ENCODE data around the gene FAM89B.
A peak's percentile ranks its signal among the peaks of the same experiment; 100 is the strongest.

FAM89B gene

DNA sequence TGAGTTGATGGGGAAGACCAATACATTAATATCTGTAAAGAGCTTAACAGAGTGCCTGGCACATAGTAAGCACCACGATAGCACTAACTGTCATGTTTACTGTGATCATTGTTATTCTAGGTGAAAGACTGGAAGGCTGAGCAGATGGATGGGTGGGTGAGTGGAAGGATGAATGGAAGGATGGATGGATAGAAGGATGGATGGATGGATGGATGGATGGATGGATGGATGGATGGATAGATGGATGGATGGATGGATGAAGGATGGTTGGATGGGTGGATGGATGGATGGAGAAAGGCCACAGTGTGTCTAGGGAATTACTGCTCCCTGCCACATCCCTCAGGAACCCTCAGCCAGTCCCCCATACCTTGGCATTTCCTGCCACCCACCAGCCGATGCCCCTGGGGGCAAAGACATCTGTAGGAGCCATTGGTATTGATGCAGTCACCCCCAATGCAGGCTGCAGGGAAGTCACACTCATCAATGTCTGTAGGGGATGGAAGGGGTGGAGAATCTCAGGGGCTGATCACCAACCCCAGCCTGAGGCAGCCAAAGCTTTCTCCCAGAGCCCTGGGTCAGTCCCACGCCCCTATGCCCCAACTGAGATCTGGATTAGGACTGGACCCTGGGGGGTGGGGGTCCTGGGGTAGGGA lies 29.5 kb upstream of the FAM89B start:
- Histone ChIP-seq H3K4me1 (ENCODE audit: control insufficient read depth, insufficient read depth, low read length) (no peaks in the 10 kb centered on the region), H3K9me3 (ENCODE audit: control insufficient read depth, insufficient read depth, low read length) (no peaks in the 10 kb centered on the region), H3K4me3 (ENCODE audit: low read depth, low read length) (no peak overlapping the region), H3K9ac (ENCODE audit: low read depth, low read length) (no peak overlapping the region), H3K27me3 (ENCODE audit: control insufficient read depth, insufficient read depth, low read length) (peaks cover 57% of the 10 kb centered on the region), H3K36me3 (ENCODE audit: control insufficient read depth, insufficient read depth, low read length) (peaks cover 2% of the 10 kb centered on the region)

DNA sequence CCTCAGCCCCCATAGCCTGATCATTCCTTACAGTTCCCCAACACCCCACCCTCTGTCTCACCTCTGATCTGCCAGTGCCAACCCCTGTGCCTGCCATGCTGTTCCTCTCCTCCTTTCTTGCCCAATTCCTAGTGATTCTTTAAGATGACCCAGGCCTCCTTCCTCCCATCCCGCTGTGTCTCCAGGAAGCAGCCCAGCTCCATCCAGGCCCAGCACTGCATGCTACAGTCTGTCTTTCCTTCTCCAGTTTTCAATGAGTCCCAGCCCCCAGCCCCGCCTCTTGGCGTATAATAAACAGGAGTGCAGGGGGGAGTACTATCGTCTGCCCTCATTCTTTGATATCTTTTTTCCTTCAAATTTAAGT lies 26.5 kb upstream of the FAM89B start:
- peaks cover 70% of the 10 kb centered on the region for H3K27me3 ChIP-seq (ENCODE audit: control insufficient read depth, insufficient read depth, low read length)
- H3K36me3 ChIP-seq (ENCODE audit: control insufficient read depth, insufficient read depth, low read length), result no peaks in the 10 kb centered on the region
- no peaks in the 10 kb centered on the region for H3K4me1 ChIP-seq (ENCODE audit: control insufficient read depth, insufficient read depth, low read length)
- H3K9me3 ChIP-seq (ENCODE audit: control insufficient read depth, insufficient read depth, low read length), result no peaks in the 10 kb centered on the region
- H3K4me3 ChIP-seq (ENCODE audit: low read depth, low read length), result peak overlapping the region; percentile 64
- H3K9ac ChIP-seq (ENCODE audit: low read depth, low read length), result no peak overlapping the region

DNA sequence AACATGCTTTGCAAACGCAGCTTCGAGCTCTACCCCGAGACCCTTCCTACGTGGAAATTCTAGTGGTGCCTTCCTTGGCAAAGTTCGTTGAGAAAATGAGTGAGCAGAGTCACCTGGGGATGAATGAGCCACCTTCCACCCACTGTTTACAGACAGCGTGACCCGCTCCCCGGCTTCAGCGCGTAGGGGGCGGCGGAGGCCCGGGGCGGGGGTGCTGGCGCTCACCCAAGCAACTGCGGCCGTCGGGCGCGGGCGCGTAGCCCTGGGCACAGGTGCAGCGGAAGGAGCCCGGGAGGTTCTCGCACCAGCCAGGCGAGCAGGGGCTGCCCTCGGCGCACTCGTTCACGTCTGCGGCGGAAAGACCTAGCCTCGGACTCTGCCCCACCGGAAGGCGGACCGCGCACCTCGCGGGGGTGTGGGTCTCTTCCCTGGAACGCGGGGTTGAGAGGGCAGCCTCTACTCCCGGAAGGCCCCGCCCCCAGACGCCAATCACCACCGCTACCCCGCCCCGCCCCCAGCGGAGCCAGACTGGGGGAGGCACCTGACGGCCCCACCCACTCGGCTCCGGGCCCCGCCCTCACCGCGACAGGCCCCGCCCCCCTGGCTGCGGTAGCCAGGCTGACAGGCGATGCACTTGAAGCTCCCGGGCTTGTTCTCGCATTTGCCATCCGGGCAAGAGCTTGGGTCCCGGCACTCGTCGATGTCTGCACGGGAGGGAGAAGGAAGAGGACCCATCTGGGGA lies 25.9 kb upstream of the FAM89B start:
- Histone ChIP-seq H3K4me3 (ENCODE audit: low read depth, low read length) (peak overlapping the region; percentile 64), H3K4me1 (ENCODE audit: control insufficient read depth, insufficient read depth, low read length) (peaks cover under 1% of the 10 kb centered on the region), H3K9me3 (ENCODE audit: control insufficient read depth, insufficient read depth, low read length) (no peaks in the 10 kb centered on the region), H3K27me3 (ENCODE audit: control insufficient read depth, insufficient read depth, low read length) (peaks cover 69% of the 10 kb centered on the region), H3K9ac (ENCODE audit: low read depth, low read length) (no peak overlapping the region), H3K36me3 (ENCODE audit: control insufficient read depth, insufficient read depth, low read length) (no peaks in the 10 kb centered on the region)

DNA sequence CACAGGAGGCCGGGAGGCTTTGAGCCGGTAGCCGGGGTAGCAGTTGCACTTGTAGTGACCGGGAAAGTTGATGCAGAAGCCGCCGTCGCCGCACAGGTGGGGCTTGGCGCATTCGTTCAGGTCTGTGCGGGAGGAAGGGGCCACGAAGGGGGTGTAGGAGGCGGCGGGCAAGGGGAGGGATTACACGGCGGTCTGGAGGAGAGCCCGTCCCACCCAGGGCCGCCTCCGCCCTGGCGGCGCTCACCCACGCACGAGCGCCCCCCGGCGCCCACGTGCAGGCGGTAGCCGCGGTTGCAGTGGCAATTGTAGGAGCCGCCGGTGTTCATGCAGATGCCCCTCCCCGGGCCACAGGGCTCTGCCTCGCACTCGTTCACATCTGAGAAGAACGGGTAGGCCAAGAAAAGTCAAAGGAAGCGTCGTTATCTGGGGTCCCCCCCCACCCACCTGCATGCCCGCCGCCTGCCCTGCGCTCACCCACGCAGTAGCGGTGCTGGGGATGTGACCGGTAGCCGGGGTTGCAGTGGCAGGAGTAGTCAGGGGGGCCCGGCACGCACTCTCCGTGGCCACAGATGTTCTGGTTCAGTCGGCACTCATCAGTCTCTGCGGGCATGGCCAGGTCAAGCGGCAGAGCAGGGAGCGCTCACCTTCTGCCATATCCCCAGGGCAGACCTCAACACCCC lies 24.8 kb upstream of the FAM89B start:
- peaks cover 4% of the 10 kb centered on the region for H3K4me1 ChIP-seq (ENCODE audit: control insufficient read depth, insufficient read depth, low read length)
- H3K9me3 ChIP-seq (ENCODE audit: control insufficient read depth, insufficient read depth, low read length), result no peaks in the 10 kb centered on the region
- peaks cover 70% of the 10 kb centered on the region for H3K27me3 ChIP-seq (ENCODE audit: control insufficient read depth, insufficient read depth, low read length)
- no peaks in the 10 kb centered on the region for H3K36me3 ChIP-seq (ENCODE audit: control insufficient read depth, insufficient read depth, low read length)
- H3K9ac ChIP-seq (ENCODE audit: low read depth, low read length), result no peak overlapping the region
- peak overlapping the region; percentile 43 for H3K4me3 ChIP-seq (ENCODE audit: low read depth, low read length)

DNA sequence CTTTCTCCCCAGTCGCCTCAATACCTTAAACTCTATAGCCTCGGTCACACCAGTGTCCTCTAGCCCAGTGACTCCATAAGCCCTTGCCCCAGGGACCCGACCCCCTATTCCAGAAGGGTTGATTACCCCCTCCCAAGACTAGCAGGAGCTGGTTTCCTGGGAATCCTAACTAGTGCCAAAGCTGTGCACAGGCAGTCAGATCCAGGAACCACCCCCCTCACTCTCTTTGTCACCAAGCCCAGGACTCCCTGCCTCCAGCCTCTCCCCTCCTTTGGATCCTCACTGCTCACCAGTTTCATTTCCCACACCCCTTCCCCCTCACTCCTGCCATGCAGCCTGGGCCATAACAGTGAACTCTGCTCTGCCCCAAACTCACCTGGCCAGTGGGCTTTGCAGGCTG lies 23.9 kb upstream of the FAM89B start:
- H3K9me3 ChIP-seq (ENCODE audit: control insufficient read depth, insufficient read depth, low read length), result no peaks in the 10 kb centered on the region
- H3K27me3 ChIP-seq (ENCODE audit: control insufficient read depth, insufficient read depth, low read length), result peaks cover 65% of the 10 kb centered on the region
- no peaks in the 10 kb centered on the region for H3K36me3 ChIP-seq (ENCODE audit: control insufficient read depth, insufficient read depth, low read length)
- H3K9ac ChIP-seq (ENCODE audit: low read depth, low read length), result no peak overlapping the region
- H3K4me3 ChIP-seq (ENCODE audit: low read depth, low read length), result no peak overlapping the region
- H3K4me1 ChIP-seq (ENCODE audit: control insufficient read depth, insufficient read depth, low read length), result peaks cover 6% of the 10 kb centered on the region

DNA sequence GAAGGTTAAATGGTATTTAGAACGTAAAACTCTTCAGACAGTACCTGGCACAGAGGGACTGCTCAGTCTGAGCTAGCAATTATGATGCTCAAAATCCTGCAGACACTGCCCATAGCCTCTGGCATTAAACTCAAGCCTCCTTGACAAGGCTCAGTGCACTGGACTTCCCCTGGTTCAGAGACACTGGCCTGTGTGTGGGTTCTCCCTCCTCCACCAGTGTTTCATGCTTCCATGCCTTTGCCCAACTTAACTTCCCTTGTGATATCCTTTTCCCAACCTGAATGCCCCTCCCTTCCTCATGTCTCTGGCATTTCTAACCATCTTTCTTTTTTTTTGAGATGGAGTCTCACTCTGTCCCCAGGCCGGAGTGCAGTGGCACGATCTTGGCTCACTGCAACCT lies 23.2 kb upstream of the FAM89B start:
- Histone ChIP-seq H3K27me3 (ENCODE audit: control insufficient read depth, insufficient read depth, low read length) (peaks cover 61% of the 10 kb centered on the region), H3K9me3 (ENCODE audit: control insufficient read depth, insufficient read depth, low read length) (no peaks in the 10 kb centered on the region), H3K9ac (ENCODE audit: low read depth, low read length) (no peak overlapping the region), H3K4me3 (ENCODE audit: low read depth, low read length) (no peak overlapping the region), H3K4me1 (ENCODE audit: control insufficient read depth, insufficient read depth, low read length) (peaks cover 6% of the 10 kb centered on the region), H3K36me3 (ENCODE audit: control insufficient read depth, insufficient read depth, low read length) (no peaks in the 10 kb centered on the region)

DNA sequence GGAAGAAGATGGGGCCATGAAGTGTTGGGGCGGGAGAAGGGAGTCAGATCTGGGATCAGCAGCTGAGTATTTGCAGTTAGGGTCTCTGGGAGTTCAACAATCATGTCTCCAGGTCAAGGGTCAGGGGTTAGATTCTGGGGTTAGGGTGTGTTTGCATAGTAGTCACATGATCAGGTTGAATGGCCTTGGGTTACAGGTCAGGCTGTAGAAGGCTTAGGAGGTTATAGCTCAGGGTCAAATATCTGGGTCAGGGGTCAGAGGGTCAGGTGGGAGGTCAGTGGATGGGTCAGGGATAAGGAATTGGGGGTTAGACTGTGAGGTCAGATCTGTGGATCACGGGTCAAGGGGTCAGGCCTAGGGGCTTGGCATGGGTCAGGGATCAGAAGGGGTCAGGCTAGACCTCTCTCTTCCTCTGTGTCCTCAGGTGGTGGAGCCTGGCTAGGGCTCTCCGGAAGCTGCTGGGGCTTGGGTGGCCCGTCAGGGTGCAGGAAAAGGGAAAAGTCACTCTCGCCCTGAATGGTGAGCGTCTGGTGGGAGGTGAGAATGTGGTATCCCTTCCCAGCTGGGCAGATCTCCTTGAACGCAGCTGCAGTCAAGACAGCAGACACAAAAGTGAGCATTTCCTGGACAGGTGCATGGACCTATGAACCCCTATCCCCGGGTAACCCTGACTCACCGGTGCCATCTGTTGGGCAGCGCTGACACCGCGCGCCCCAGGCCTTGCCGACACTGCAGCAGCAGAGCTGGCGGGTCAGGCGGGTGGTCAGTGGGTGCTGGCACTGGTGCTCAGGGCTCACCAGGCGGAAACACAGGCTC lies 20.6 kb upstream of the FAM89B start:
- Histone ChIP-seq H3K4me1 (ENCODE audit: control insufficient read depth, insufficient read depth, low read length) (peaks cover 6% of the 10 kb centered on the region), H3K9me3 (ENCODE audit: control insufficient read depth, insufficient read depth, low read length) (no peaks in the 10 kb centered on the region), H3K36me3 (ENCODE audit: control insufficient read depth, insufficient read depth, low read length) (no peaks in the 10 kb centered on the region), H3K9ac (ENCODE audit: low read depth, low read length) (no peak overlapping the region), H3K27me3 (ENCODE audit: control insufficient read depth, insufficient read depth, low read length) (peaks cover 62% of the 10 kb centered on the region), H3K4me3 (ENCODE audit: low read depth, low read length) (peak overlapping the region; percentile 20)

DNA sequence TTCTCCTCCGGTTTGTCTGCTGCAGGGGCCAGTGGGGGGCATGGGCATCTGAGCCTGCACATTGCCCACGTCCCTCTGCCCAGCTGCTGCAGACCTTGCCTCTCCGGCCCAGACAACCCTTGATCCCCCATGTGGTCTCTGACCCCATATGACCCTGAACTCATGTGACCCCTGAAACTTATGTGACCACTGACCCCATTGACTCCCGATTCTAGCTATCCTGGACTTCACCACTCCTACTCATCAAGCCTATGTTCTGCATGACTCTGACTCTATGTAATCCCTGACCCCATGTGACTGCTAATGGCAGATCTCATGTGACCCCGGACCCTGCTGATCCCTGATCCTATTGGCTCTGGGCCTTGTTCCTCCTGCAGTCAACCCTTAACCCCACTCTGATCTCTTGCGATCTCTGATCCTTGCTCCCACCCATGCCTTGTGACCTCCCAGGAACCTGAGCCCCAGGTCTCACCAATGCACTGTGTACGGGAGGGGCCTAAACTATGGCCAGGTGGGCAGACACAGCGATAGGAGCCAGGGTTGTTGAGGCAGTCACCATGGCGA lies 19.9 kb upstream of the FAM89B start:
- no peak overlapping the region for H3K4me3 ChIP-seq (ENCODE audit: low read depth, low read length)
- H3K4me1 ChIP-seq (ENCODE audit: control insufficient read depth, insufficient read depth, low read length), result peaks cover 6% of the 10 kb centered on the region
- H3K27me3 ChIP-seq (ENCODE audit: control insufficient read depth, insufficient read depth, low read length), result peaks cover 65% of the 10 kb centered on the region
- H3K9ac ChIP-seq (ENCODE audit: low read depth, low read length), result no peak overlapping the region
- no peaks in the 10 kb centered on the region for H3K36me3 ChIP-seq (ENCODE audit: control insufficient read depth, insufficient read depth, low read length)
- no peaks in the 10 kb centered on the region for H3K9me3 ChIP-seq (ENCODE audit: control insufficient read depth, insufficient read depth, low read length)

DNA sequence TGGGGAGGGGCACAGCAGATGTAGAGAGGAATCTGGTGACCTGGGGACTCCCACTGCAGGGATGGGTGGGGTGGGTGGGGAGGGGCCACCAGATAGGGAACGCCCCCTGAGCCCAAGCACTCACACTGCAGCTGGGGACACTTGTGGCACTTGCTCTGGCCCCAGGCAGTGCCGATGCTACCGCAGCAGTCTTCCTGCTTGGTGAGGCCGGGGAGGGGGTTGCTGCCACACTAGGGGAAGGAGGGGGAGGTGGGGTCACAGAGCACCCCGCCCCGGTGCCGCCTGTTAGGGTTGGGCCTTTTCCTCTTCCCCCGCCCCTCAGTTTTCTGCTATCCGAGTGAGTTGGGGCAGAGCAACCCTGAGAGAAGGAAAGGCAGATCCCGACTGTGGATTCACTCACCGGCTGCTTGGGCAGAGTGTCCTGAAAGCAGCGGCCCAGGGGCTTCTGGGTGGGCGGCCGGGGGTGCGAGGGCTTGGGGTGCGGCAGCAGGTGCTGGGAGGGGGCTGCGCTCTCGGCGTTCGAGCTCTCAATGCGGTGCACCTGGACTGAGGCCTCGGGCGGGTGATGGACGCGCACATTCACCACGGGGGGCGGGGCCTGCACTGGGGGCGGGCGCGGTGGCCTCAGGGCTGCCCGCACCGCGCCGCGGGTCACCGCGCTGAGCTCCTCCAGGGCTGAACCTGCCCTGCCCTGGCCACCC lies 18.9 kb upstream of the FAM89B start:
- no peaks in the 10 kb centered on the region for H3K9me3 ChIP-seq (ENCODE audit: control insufficient read depth, insufficient read depth, low read length)
- no peaks in the 10 kb centered on the region for H3K36me3 ChIP-seq (ENCODE audit: control insufficient read depth, insufficient read depth, low read length)
- peaks cover 56% of the 10 kb centered on the region for H3K27me3 ChIP-seq (ENCODE audit: control insufficient read depth, insufficient read depth, low read length)
- no peak overlapping the region for H3K9ac ChIP-seq (ENCODE audit: low read depth, low read length)
- H3K4me1 ChIP-seq (ENCODE audit: control insufficient read depth, insufficient read depth, low read length), result peaks cover 6% of the 10 kb centered on the region
- H3K4me3 ChIP-seq (ENCODE audit: low read depth, low read length), result peak overlapping the region; percentile 52

DNA sequence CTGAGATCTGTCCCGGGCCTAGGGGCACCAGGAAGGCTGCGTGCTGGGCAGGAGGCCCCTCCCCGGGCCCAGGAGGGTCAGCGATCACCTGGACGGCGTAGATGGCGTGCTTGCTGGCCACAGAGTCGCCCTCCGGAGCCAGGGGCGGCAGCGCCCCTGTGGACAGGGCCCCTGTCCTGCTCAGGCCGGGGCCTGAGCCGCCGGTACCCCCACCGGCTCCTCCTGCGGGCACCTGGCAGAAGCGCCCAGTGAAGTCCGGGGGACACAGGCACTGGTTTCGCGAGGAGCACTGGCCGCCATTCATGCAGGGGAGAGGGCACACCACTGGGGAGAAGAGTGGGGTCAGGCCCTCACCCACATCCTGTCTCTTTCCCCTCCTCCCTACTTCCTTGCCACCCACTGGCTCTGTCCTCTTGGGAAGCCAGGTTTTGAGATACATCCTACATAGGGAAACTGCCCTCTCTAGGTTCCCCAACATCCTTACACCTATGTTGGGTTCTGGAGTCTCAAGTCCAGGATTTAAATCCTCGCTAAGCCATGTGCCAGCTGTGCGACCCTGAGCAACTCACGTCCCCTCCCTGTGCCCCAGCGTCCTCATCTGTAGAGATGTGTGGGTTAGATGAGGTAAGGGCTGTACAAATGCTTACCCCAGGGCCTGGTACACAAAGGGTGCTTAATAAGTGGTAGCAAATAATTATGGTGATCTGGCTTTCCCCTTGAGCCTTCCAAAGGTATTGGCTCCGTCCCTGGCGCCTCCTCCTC lies 18.1 kb upstream of the FAM89B start:
- Histone ChIP-seq H3K4me1 (ENCODE audit: control insufficient read depth, insufficient read depth, low read length) (peaks cover 6% of the 10 kb centered on the region), H3K27me3 (ENCODE audit: control insufficient read depth, insufficient read depth, low read length) (peaks cover 54% of the 10 kb centered on the region), H3K36me3 (ENCODE audit: control insufficient read depth, insufficient read depth, low read length) (no peaks in the 10 kb centered on the region), H3K9ac (ENCODE audit: low read depth, low read length) (no peak overlapping the region), H3K9me3 (ENCODE audit: control insufficient read depth, insufficient read depth, low read length) (no peaks in the 10 kb centered on the region), H3K4me3 (ENCODE audit: low read depth, low read length) (peak overlapping the region; percentile 52)

All from iPS-15b (cell line).